ENCODE results near the gene TFDP3.

GRCh38 chrX:133190877-133191738 is 27.0 kb downstream of the TFDP3 start:
- TF ChIP-seq CTCF (IDR thresholded peaks at IDR 0.05; ENCODE audit: low read depth, low read length, missing input control) = no peak
- no peak for TF ChIP-seq ZBTB33 (IDR thresholded peaks at IDR 0.05)
- TF ChIP-seq REST (IDR thresholded peaks at IDR 0.05) = no peak
- no peak for TF ChIP-seq RAD21 (IDR thresholded peaks at IDR 0.05)
- no peak for TF ChIP-seq JUND (IDR thresholded peaks at IDR 0.05)
- TF ChIP-seq FOXA1 (IDR thresholded peaks at IDR 0.05) = no peak
- no peak for TF ChIP-seq GABPA (IDR thresholded peaks at IDR 0.05 in 1 of 2, conservative IDR thresholded peaks at IDR 0.05 in 1 of 2)
- no peak for TF ChIP-seq RXRA (IDR thresholded peaks at IDR 0.05)
- no peak for TF ChIP-seq SP1 (IDR thresholded peaks at IDR 0.05)
- no peak for TF ChIP-seq TAF1 (conservative IDR thresholded peaks at IDR 0.05)
- no peak for TF ChIP-seq MAX (IDR thresholded peaks at IDR 0.05)
- no peak for TF ChIP-seq FOXA2 (IDR thresholded peaks at IDR 0.05)
- no peak for TF ChIP-seq YY1 (IDR thresholded peaks at IDR 0.05)
